Non-pigmented ciliary epithelial cell (primary cell): ENCODE results near the gene DNM2.
"Not testable (repeated sequence)": the region's sequence is repeated elsewhere in the genome, so short reads cannot be mapped to it uniquely, and the experiment has no call there.

ENCODE experiments used
- DNase-seq: peaks from one replicate; pipeline ENCODE4 v3.0.0-alpha.2; 2010; ENCODE audit warnings: low read depth

Gene DNM2

GRCh38 chr19:10817291-10818038 is 99.6 kb downstream of the DNM2 start:
- DNase-seq, result peak; percentile 63

GRCh38 chr19:10818301-10819123 is 100.6 kb downstream of the DNM2 start:
- no peak for DNase-seq

- no peak for DNase-seq
Measured at GRCh38 chr19:10819124-10820060, 101.5 kb downstream of the DNM2 start.

- no peak for DNase-seq
Measured at GRCh38 chr19:10820173-10820572, 102.3 kb downstream of the DNM2 start.

- no peak for DNase-seq
Measured at GRCh38 chr19:10823690-10824089, 105.8 kb downstream of the DNM2 start.

GRCh38 chr19:10826231-10826630 is 108.4 kb downstream of the DNM2 start:
- no peak for DNase-seq

- DNase-seq, result no peak
Measured at GRCh38 chr19:10826846-10827245, 109.0 kb downstream of the DNM2 start.

GRCh38 chr19:10828981-10829821 is 111.3 kb downstream of the DNM2 start:
- DNase-seq, result no peak

GRCh38 chr19:10829967-10830366 is 112.1 kb downstream of the DNM2 start:
- no peak for DNase-seq

- no peak for DNase-seq
Measured at GRCh38 chr19:10830370-10830769, 112.5 kb downstream of the DNM2 start.

GRCh38 chr19:10830931-10831779 is 113.3 kb downstream of the DNM2 start:
- DNase-seq, result no peak

- no peak for DNase-seq
Measured at GRCh38 chr19:10831987-10832938, 114.4 kb downstream of the DNM2 start.

- DNase-seq, result no peak
Measured at GRCh38 chr19:10832939-10833296, 115.0 kb downstream of the DNM2 start.

GRCh38 chr19:10835089-10835753 is 117.3 kb downstream of the DNM2 start:
- no peak for DNase-seq

GRCh38 chr19:10835754-10836478 is 118.0 kb downstream of the DNM2 start, which contains the start of gene TMED1:
Gene TMED1 (minus strand): TSS chr19:10836212. CDS start chr19:10836191, 21 bp downstream.
- peak; percentile 97 for DNase-seq

GRCh38 chr19:10836479-10837330 is 118.8 kb downstream of the DNM2 start:
- DNase-seq, result no peak

- not testable (repeated sequence) for DNase-seq
Measured at GRCh38 chr19:10837649-10838048, 119.8 kb downstream of the DNM2 start.
